T-helper 17 cell (primary cell): ENCODE measurements around the gene SKA3. TPM values are rescaled to one million over a fixed set of nuclear protein-coding genes. Genes with fewer than 3 reads are reported as not detected.

Experiments used
- ATAC-seq: fragments of 150-1000 bp; cut with Tn5 transposase; 2 replicates; pipeline ENCODE4 v1.10.0; 2021; ENCODE audit warnings: mild to moderate bottlenecking, moderate library complexity
- DNase-seq, 3 donors: peaks; one replicate each; pipeline versions ENCODE4 v3.0.0 to v3.0.0-alpha.2; 2020 to 2021
- H3K9me3 ChIP-seq: one replicate; pipeline ENCODE4 v1.7.0; 2013; ENCODE audit warnings: low read length, mild to moderate bottlenecking; ENCODE audit not compliant: control insufficient read depth, poor library complexity, severe bottlenecking
- H3K27ac Mint-ChIP-seq: one replicate; pipeline ENCODE4 v1.8.0; 2022; ENCODE audit warnings: mild to moderate bottlenecking, moderate library complexity, mixed read lengths
- H3K27me3 Mint-ChIP-seq: one replicate; pipeline ENCODE4 v1.8.0; 2022; ENCODE audit warnings: mixed read lengths
- H3K36me3 Mint-ChIP-seq: one replicate; pipeline ENCODE4 v1.8.0; 2022; ENCODE audit warnings: low read depth, mixed read lengths
- H3K4me1 Mint-ChIP-seq: one replicate; pipeline ENCODE4 v1.8.0; 2022; ENCODE audit warnings: mild to moderate bottlenecking, mixed read lengths
- H3K4me3 Mint-ChIP-seq: one replicate; pipeline ENCODE4 v1.8.0; 2022; ENCODE audit warnings: mild to moderate bottlenecking, moderate library complexity, mixed read lengths
- total RNA-seq, 4 donors: library from RNA in 2 of 4; stranded (reverse) in 2 of 4; gene quantifications; one replicate each; pipeline ENCODE4 v1.2.3 and lab custom pipeline; 2022 to 2026

SKA3 gene
- total RNA-seq, 2 donors from 2014 or later, result 1.9 to 2.7 TPM

GRCh38 chr13:21119526-21119925 lies 56.8 kb downstream of the SKA3 start:
- Mint-ChIP-seq H3K4me3 (no peak overlapping the region), H3K27me3 (peaks cover 7% of the 10 kb centered on the region), H3K27ac (no peak overlapping the region), H3K4me1 (no peaks in the 10 kb centered on the region), H3K36me3 (no peaks in the 10 kb centered on the region)
- no peaks in the 10 kb centered on the region for H3K9me3 ChIP-seq
- no peak for ATAC-seq
- DNase-seq, result no peak

GRCh38 chr13:21118180-21118579 lies 58.2 kb downstream of the SKA3 start:
- Mint-ChIP-seq H3K27ac (no peak overlapping the region), H3K36me3 (no peaks in the 10 kb centered on the region), H3K4me1 (no peaks in the 10 kb centered on the region), H3K27me3 (peaks cover 2% of the 10 kb centered on the region), H3K4me3 (no peak overlapping the region)
- H3K9me3 ChIP-seq, result no peaks in the 10 kb centered on the region
- DNase-seq (no peak), ATAC-seq (no peak)

GRCh38 chr13:21117104-21117809 lies 59.1 kb downstream of the SKA3 start:
- Mint-ChIP-seq H3K4me1 (no peaks in the 10 kb centered on the region), H3K27ac (no peak overlapping the region), H3K4me3 (no peak overlapping the region), H3K36me3 (no peaks in the 10 kb centered on the region), H3K27me3 (no peaks in the 10 kb centered on the region)
- DNase-seq (no peak), ATAC-seq (no peak)
- H3K9me3 ChIP-seq, result no peaks in the 10 kb centered on the region

DNA sequence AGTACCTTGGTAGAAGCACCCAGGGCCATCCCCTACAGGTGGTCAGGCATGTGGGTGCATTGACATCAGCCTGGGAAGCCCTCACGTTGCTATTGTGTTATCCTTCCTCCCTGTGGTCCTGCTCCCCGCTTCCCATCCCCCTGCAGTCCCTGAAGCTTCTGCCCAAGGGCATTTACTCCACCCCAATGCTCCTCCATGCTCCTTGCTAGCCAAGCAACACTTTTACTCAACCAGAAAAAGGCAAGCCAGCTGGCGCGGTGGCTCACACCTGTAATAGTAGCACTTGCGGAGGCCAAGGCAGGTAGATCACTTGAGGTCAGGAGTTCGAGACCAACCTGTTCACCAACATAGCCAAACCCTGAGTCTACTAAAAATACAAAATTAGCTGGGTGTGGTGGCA lies 60.2 kb downstream of the SKA3 start:
- ATAC-seq (no peak), DNase-seq (no peak)
- Mint-ChIP-seq H3K27me3 (no peaks in the 10 kb centered on the region), H3K27ac (no peak overlapping the region), H3K4me1 (no peaks in the 10 kb centered on the region), H3K4me3 (no peak overlapping the region), H3K36me3 (no peaks in the 10 kb centered on the region)
- no peaks in the 10 kb centered on the region for H3K9me3 ChIP-seq

GRCh38 chr13:21115231-21115630 lies 61.1 kb downstream of the SKA3 start:
- DNase-seq, result no peak
- Mint-ChIP-seq H3K27ac (no peak overlapping the region), H3K27me3 (no peaks in the 10 kb centered on the region), H3K4me1 (peaks cover 2% of the 10 kb centered on the region), H3K4me3 (no peak overlapping the region), H3K36me3 (no peaks in the 10 kb centered on the region)
- no peaks in the 10 kb centered on the region for H3K9me3 ChIP-seq
- no peak for ATAC-seq

GRCh38 chr13:21111546-21111945 lies 64.8 kb downstream of the SKA3 start:
- Mint-ChIP-seq H3K27me3 (no peaks in the 10 kb centered on the region), H3K27ac (no peak overlapping the region), H3K4me3 (no peak overlapping the region), H3K36me3 (no peaks in the 10 kb centered on the region), H3K4me1 (peaks cover 4% of the 10 kb centered on the region)
- DNase-seq, result no peak
- ATAC-seq, result no peak
- no peaks in the 10 kb centered on the region for H3K9me3 ChIP-seq

GRCh38 chr13:21109168-21109567 lies 67.2 kb downstream of the SKA3 start:
- no peaks in the 10 kb centered on the region for H3K27me3 Mint-ChIP-seq
- ATAC-seq (no peak), DNase-seq (no peak)
- H3K4me1 Mint-ChIP-seq, result peaks cover 4% of the 10 kb centered on the region
- H3K4me3 Mint-ChIP-seq, result no peak overlapping the region
- H3K9me3 ChIP-seq, result no peaks in the 10 kb centered on the region
- no peaks in the 10 kb centered on the region for H3K36me3 Mint-ChIP-seq
- no peak overlapping the region for H3K27ac Mint-ChIP-seq

- no peak for ATAC-seq
- no peak for DNase-seq
- H3K9me3 ChIP-seq, result no peaks in the 10 kb centered on the region
- Mint-ChIP-seq H3K27me3 (no peaks in the 10 kb centered on the region), H3K4me3 (no peak overlapping the region), H3K36me3 (no peaks in the 10 kb centered on the region), H3K27ac (no peak overlapping the region), H3K4me1 (peaks cover 6% of the 10 kb centered on the region)
Observed at GRCh38 chr13:21106089-21106488, 70.3 kb downstream of the SKA3 start.

- H3K27ac Mint-ChIP-seq, result no peak overlapping the region
- H3K36me3 Mint-ChIP-seq, result no peaks in the 10 kb centered on the region
- no peak for DNase-seq
- ATAC-seq, result no peak
- H3K9me3 ChIP-seq, result no peaks in the 10 kb centered on the region
- H3K4me3 Mint-ChIP-seq, result no peak overlapping the region
- H3K4me1 Mint-ChIP-seq, result peaks cover 4% of the 10 kb centered on the region
- no peaks in the 10 kb centered on the region for H3K27me3 Mint-ChIP-seq
Observed at GRCh38 chr13:21104199-21105019, 71.9 kb downstream of the SKA3 start.

Other genes starting within 250 kb of the SKA3 start
- gene LATS2, start 115.0 kb downstream of the SKA3 start, total RNA-seq, result 1 to 10 TPM; 8.0 to 9.0 TPM
- gene SAP18, start 36.4 kb downstream of the SKA3 start, total RNA-seq, result 100 to 1,000 TPM; 194 to 201 TPM
- 1 to 10 TPM; 7.8 to 9.3 TPM for gene MRPL57, start 106 bp upstream of the SKA3 start, total RNA-seq